GM18951 (cell line): ENCODE data around the gene GEN1.
"Not testable (repeated sequence)": the region's sequence is repeated elsewhere in the genome, so short reads cannot be mapped to it uniquely, and the experiment has no call there.

ENCODE experiments used
- POLR2A ChIP-seq: IDR thresholded peaks from 4 replicates; pipeline ENCODE4 v1.6.1; 2011; ENCODE audit warnings: mild to moderate bottlenecking; ENCODE audit not compliant: insufficient read length, insufficient read depth; ENCODE audit errors: extremely low read depth
- in situ Hi-C: fragments of 300-500 bp; cut with MboI; formaldehyde crosslinking; loops from one replicate; pipeline ENCODE4 v1.12.0; 2022; ENCODE audit warnings: low sequenced_read_pairs, mixed read lengths, inconsistent platforms; ENCODE audit not compliant: unreplicated experiment

Gene GEN1

GRCh38 chr2:17813742-17814473 is 60.0 kb downstream of the GEN1 start:
- no peak for TF ChIP-seq POLR2A
- in situ Hi-C loops = no loop called here

GRCh38 chr2:17814601-17815000 is 60.7 kb downstream of the GEN1 start:
- in situ Hi-C loops = no loop called here
- no peak for TF ChIP-seq POLR2A

- TF ChIP-seq POLR2A = no peak
- in situ Hi-C loops = no loop called here
Measured at GRCh38 chr2:17815468-17816184, 61.7 kb downstream of the GEN1 start.

- in situ Hi-C loops = no loop called here
Measured at GRCh38 chr2:17816396-17817245, 62.7 kb downstream of the GEN1 start, which contains the start of gene MSGN1. Gene MSGN1, plus strand, starts transcription at chr2:17816460. Its CDS starts 59 bp downstream, at chr2:17816519.

GRCh38 chr2:17818235-17818815 is 64.4 kb downstream of the GEN1 start:
- no peak for TF ChIP-seq POLR2A
- in situ Hi-C loops = no loop called here

More at GRCh38 chr2:17816396-17817245, 62.7 kb downstream of the GEN1 start, which contains the start of gene MSGN1:
- no peak for TF ChIP-seq POLR2A

- in situ Hi-C loops = no loop called here
Measured at GRCh38 chr2:17821080-17821479, 67.1 kb downstream of the GEN1 start.

GRCh38 chr2:17821535-17822444 is 67.9 kb downstream of the GEN1 start:
- TF ChIP-seq POLR2A = no peak
- in situ Hi-C loops = no loop called here

More at GRCh38 chr2:17821080-17821479, 67.1 kb downstream of the GEN1 start:
- TF ChIP-seq POLR2A = no peak

- in situ Hi-C loops = no loop called here
- TF ChIP-seq POLR2A = no peak
Measured at GRCh38 chr2:17822445-17823117, 68.6 kb downstream of the GEN1 start.

GRCh38 chr2:17823646-17824045 is 69.7 kb downstream of the GEN1 start:
- in situ Hi-C loops = not testable (repeated sequence)

GRCh38 chr2:17827316-17827715 is 73.4 kb downstream of the GEN1 start:
- TF ChIP-seq POLR2A = no peak
- in situ Hi-C loops = no loop called here

GRCh38 chr2:17827785-17828184 is 73.8 kb downstream of the GEN1 start:
- no peak for TF ChIP-seq POLR2A
- in situ Hi-C loops = no loop called here
